ENCODE results near the gene B3GAT1.

Gene B3GAT1

DNA sequence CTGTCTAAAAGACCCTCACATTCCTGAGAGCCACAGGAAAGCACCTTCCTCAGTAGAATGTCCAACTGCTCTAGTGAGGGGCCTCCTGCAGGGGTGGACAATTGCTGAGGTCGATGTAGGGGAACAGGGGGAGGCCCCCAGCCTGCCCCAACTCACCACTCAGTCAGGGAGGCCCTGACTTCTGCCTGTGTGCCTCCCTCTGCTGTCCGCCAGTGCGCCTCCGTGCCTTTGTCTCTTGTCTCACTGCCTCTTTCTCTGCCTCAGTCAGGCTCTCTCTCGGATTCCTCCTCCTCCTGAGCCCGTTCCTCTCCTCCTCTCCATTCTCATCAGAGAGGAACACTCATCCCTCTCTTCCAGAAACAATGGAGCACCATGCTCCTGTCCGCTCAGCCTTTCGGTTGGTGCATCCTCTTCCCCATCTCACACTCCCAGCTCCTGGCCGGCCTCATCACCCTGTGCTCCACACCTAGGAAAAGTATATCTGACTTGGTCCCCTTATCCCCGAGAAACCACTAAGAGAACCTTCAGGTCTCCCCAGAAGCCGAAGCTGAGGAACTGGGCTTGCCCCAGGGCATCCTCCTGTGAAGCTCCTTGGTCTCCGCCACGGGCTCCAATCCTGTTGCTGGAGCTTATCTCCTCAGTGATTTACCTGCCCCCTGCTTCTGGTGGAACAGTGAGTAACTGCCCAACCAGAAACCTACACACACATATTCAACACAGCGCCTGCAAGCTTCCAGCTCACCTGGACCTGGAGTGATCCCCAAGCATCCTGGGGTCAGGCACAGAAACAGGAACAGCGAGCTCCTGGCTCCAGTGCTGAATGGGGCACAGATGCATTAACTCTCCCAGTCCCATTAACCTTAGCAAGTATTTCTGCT is 2.3 kb downstream of the B3GAT1 start:
- no peak for DNase-seq (ENCODE audit: low read depth)

- no peak for DNase-seq (ENCODE audit: low read depth)
Measured at GRCh38 chr11:134407923-134408322, 4.1 kb downstream of the B3GAT1 start.

GRCh38 chr11:134407321-134407828 is 4.7 kb downstream of the B3GAT1 start:
- no peak for DNase-seq (ENCODE audit: low read depth)

- DNase-seq (ENCODE audit: low read depth): no peak
Measured at GRCh38 chr11:134406264-134407185, 5.5 kb downstream of the B3GAT1 start.

GRCh38 chr11:134405841-134406240 is 6.2 kb downstream of the B3GAT1 start:
- DNase-seq (ENCODE audit: low read depth): no peak

- DNase-seq (ENCODE audit: low read depth): no peak
Measured at GRCh38 chr11:134405436-134405835, 6.6 kb downstream of the B3GAT1 start.

- DNase-seq (ENCODE audit: low read depth): no peak
Measured at GRCh38 chr11:134404575-134405341, 7.3 kb downstream of the B3GAT1 start.

DNA sequence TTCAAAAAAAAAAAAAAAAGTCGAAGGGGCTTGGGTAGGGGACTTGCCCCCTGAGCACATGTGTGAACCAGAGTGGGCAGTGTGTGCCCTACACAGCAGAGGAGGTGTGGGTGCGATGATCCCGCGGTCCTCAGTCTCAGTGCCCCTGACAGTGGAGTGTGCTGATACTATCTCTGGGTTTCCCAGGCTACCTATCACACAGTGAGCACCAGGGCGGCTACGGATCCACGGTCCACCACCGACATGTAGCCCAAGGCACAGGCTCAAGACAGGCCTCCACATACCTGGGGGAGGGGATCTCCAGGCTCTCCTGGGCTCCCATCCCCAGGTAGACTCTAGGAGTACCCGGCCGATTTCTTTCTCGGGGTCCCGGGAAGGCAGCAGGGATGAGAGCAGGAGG is 9.1 kb downstream of the B3GAT1 start:
- no peak for DNase-seq (ENCODE audit: low read depth)

GRCh38 chr11:134401825-134402809 is 9.9 kb downstream of the B3GAT1 start:
- DNase-seq (ENCODE audit: low read depth): no peak

DNA sequence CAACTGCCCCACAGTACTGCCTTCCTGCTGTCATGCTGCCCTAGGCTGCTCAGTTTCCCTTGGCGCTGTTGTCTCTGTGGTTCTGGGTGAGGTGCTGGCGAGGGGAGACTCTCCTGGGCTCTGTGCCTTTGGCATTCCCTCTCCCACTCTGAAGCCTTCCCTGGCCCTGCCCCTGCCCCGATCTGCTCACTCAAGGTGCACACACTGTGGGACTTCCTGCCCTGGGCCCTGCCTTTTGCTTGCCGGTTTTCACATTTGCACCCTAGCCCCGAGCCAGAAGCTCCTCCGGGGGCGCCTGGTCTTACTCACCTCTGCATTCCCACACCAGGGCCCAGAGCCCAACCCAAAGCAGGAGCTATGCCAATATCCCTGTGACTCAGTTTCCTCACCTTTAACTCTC is 12.0 kb downstream of the B3GAT1 start:
- DNase-seq (ENCODE audit: low read depth): no peak

GRCh38 chr11:134399293-134399654 is 12.8 kb downstream of the B3GAT1 start:
- no peak for DNase-seq (ENCODE audit: low read depth)

GRCh38 chr11:134398644-134399292 is 13.3 kb downstream of the B3GAT1 start:
- DNase-seq (ENCODE audit: low read depth): no peak

GRCh38 chr11:134398079-134398444 is 14.0 kb downstream of the B3GAT1 start:
- DNase-seq (ENCODE audit: low read depth): no peak

- no peak for DNase-seq (ENCODE audit: low read depth)
Measured at GRCh38 chr11:134397304-134398078, 14.6 kb downstream of the B3GAT1 start.

DNA sequence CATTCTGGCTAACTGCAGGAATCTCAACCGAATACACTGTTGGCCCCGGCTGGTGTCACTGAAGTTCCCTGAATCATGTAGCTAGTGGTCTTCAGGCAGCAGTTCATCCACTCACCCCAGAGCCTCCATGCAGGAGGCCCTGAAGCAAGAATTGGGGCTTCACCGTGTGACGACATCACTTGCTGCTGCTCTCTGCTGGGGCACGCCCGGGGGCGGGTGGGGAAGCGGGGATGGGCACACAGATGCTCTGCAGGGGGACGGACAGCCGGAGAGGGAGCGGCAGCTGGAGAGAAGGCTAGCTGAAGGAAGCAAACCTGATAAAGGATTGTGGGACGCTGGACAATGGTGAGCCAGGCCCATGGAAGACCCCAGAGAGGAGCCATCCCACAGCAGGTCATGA is 17.0 kb downstream of the B3GAT1 start:
- DNase-seq (ENCODE audit: low read depth): no peak

DNA sequence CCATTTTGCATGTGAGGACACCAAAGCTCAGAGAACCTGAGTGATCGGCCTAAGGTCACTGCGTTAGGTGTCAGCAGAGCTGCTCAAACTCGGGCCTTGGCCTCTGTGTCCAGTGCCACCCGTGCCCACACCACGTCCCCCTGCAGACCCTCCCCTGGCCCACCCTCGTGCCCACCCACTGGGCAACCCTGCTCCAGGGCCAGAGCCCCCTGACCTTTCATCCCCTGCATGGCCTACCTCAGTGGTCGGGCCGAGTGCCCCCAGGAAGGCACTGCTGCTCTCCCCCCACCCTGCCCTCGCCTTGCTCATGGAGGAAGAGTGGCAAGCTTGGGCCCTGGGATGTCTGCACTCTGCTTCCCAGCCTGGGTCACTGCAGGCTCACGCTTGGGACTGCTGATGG is 17.7 kb downstream of the B3GAT1 start:
- DNase-seq (ENCODE audit: low read depth): no peak

- no peak for DNase-seq (ENCODE audit: low read depth)
Measured at GRCh38 chr11:134393638-134394037, 18.4 kb downstream of the B3GAT1 start.

- no peak for DNase-seq (ENCODE audit: low read depth)
Measured at GRCh38 chr11:134392953-134393615, 19.0 kb downstream of the B3GAT1 start.

DNA sequence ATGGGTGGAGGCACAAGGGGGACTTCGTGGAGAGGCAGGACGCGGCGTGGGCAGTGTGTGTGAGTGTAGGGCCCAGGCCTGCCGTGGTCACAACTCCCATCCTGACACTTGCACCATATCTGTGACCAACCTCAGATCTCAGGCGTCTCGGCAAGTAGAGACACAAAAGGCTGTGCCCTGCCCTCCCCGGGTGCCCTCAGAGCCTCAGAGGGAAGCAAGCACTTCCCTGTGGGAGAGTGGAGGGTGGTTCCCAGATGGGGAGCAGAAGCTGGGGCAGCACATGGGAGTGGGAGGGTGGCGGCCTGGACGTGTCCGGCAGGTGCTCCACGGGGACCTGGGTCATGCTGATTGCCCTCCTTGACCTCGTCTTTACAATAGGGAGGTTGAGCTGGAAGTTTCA is 20.4 kb downstream of the B3GAT1 start:
- DNase-seq (ENCODE audit: low read depth): no peak

Data from HS-27A (cell line).